ENCODE measurements around the gene RAB28.
"Not testable (repeated sequence)": the region's sequence is repeated elsewhere in the genome, so short reads cannot be mapped to it uniquely, and the experiment has no call there.

Gene RAB28

DNA sequence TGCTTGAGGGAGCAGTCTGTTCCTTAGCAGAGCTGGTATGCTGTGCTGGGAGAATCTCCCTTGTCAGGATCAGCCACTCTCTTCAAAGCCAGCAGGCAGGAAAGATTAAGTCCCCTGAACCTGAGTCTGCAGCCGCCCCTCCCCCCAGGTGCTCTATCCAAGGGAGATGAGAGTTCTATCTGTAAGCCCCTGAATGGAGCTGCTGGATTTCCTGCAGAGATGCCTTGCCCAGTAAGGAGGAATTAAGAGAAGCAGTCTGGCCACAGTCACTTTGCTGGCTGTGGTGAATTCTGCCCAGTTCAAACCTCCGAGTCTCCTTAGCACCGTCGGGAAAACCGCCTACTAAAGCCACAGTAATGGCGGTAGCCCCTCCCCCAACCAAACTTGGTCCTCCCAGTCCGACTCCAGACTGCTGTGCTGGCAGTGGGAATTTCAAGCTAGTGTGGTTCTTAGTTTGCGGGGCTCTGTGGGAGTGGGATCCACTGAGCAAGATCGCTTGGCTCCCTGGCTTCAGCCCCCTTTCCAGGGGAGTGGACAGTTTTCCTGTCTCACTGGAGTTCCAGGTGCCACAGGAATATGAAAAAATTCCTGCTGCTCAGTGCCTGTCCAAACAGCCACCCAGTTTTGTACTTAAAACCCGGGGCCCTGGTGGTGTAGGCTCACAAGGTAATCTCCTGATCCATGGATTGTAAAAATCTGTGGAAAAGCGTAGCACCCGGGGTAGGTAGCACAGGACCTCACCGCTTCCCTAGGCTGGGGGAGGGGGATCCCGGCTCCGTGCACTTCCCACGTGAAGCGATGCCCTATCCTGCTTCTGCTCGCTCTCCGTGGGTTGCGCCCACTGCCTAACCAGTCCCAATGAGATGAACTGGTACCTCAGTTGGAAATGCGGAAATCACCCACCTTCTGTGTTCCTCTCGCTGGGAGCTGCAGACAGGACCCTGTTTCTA is 38.0 kb downstream of the RAB28 start:
- DNase-seq = no peak

DNA sequence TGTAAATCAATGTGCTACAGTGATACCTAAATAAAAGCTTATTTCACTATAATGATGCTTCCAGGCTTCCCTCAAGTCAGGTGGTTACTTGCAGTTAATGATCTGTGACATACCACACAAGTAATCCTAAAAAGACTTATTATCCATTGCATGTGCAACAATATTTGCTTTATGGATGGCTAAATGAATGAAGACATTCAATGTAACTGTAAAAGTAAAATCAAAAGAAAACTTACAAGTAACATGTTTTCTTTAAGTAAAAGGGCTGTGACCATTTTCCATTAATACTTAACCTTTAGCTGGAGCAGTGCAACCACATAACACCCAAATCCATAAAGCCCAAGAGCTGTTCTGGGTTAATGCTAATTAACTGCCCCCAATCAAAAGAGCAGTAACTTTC is 42.6 kb downstream of the RAB28 start:
- no peak for DNase-seq

DNA sequence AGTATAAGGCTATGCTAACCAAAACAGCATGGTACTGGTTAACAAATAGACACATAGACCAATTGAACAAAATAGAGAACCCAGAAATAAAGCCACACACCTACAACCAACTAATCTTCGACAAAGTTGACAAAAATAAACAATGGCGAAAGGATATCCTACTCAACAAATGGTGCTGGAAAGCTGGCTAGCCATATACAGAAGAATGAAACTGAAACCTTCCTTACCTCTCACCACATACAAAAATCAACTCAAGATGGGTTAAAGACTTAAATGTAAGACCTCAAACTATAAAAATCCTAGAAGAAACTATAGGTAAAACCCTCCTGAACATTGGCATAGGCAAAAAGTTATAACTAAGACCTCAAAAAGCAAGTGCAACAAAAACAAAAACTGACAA is 47.2 kb downstream of the RAB28 start:
- no peak for DNase-seq

DNA sequence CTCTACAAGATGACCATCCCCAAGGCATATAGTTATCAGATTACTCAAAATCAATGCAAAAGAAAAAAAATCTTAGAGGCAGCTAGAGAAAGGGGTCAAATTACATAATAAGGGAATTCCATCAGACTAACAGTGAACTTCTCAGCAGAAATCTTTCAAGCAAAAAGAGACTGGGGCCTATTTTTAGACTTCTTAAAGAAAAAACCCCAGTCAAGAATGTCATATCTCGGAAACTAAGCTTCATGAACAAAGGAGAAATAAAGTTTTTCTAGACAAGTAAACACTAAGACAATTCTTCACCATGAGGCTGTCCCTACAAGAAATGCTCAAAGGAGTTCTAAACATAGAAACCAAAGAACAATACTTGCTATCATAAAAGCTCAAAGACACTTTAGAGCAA is 51.7 kb downstream of the RAB28 start:
- no peak for DNase-seq

DNA sequence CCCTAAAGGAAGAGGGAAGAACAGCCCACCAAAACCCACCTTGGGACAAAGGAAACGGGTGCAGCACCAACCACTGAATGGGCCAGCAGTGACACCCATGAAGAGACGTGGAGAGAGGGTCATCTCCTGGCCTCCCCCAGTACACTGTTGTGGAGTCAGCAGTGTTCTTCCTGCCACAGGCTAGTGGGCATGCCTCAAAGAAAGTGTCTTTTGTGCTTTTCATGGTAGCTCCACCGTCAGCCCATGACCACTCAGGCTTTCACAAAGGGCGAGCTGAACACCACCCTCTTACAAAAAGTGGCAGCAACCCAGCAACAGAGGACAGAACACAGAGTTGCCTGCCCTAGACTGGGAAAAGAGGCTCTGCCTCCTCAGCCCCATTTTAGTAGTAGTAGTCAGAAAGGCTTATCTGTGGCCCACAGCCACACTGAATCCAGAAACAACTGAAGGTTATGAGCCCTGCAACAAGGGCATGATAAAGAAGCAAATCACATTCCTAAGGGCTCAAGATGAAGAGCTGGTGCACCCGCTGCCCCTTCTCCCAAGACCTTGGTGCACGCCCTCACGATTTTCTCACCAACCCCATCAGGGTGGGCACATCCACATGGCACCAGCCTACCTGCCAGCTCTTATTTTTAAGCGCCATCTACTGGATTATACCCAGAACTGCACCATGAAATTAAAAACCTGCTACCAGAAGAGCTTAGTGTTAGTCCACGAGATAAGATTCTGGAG is 53.1 kb downstream of the RAB28 start:
- DNase-seq = no peak

DNA sequence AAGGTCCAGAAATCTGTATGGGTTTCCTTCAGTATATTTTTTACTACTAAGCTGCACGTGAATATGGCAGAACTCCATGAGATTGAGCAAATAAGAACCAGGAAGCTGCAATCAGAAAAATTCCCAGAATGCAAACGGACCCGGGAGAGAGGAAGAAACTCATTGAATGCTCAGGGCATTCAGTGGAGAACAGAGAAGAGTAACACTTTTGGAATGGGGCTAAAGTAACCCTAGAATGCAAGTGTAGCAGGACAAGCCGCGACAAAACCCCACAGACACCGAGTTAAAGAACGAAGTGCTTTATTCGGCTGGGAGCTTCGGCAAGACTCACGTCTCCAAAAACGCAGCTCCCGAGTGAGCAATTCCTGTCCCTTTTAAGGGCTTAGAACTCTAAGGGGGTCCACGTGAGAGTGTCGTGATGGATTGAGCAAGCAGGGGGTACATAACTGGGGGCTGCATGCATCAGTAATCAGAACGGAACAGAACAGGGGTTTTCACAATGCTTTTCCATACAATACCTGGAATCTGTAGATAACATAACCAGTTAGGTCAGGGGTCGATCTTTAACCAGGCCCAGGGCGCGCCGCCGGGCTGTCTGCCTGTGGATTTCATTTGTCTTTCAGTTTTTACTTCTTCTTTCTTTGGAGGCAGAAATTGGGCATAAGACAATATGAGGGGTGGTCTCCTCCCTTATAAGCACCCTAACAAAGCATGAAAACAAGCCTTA is 56.4 kb downstream of the RAB28 start:
- DNase-seq = no peak

DNA sequence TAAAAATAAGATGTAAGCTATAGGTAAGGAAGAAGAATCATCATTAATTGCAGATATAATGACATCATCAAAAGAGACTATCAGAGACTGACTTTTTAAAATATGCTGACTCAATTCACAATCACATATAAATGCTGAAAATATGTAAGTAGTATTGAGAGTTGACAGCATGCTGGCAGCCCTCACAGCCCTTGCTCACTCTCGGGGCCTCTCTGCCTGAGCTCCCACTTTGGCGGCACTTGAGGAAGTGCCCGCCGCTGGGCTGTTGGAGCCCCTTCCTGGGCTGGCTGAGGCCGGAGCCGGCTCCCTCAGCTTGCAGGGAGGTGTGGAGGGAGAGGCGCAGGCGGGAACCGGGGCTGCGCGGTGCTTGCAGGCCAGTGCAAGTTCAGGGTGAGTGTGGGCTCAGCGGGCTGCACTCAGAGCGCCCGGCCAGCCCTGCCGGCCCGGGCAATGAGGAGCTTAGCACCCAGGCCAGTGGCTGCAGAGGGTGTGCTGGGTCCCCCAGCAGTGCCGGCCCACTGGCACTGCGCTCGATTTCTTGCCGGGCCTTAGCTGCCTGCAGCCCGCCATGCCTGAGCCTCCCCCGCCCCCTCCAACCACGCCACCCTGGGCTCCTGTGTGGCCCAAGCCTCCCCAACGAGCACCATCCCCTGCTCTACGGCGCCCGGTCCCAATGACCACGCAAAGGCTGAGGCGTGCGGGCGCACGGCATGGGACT is 68.9 kb downstream of the RAB28 start:
- no peak for DNase-seq

DNA sequence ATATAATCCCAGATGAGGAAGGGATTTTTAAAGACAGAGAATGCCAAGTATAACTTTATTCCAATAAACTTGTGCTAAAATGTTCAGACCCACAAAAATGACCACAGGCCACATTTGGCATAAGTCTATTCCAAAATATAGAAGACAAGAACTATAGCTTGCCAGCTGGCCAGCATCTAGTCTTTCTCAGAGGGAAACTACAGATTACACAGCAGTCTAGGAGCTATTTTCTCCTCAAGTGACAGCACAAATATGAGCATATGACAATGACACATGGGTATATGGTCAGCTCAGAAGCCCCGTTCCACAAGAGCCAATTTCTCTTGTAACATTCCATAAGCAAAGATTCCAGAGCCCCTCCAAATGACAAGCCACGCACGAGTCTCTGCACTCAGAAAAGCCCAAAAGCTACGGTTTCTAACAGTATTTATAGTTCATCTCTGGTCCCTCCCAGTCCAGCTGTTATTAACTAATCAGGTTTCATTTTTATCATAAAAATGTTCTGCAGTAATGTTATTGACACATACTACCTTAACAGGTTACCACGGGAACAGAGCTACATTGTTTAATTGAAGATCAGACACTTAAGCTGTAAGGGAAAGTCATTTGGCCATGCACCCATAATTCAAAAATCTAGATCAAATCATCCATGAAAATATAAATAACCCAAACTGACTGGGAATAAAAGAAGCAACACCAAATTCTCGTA is 70.3 kb downstream of the RAB28 start:
- DNase-seq = no peak

DNA sequence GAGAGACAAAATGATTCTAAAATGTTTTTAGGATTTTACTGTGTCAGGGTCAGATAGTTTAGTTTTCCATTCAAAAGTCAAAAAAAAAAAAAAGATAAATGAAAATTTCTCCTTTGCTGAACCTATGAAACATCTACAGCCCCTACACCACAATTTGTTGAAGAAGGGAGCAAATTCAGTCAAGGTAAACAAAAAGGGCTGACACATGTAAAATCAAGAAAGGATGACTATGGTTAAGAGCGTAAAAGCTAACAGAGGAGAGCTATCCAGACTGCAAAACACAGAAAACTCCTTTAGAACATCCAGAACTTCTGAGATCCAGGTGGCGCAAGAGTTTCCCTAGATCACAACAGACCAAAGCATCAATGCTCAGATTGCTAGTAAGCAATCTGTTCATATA is 72.2 kb downstream of the RAB28 start:
- DNase-seq = no peak

DNA sequence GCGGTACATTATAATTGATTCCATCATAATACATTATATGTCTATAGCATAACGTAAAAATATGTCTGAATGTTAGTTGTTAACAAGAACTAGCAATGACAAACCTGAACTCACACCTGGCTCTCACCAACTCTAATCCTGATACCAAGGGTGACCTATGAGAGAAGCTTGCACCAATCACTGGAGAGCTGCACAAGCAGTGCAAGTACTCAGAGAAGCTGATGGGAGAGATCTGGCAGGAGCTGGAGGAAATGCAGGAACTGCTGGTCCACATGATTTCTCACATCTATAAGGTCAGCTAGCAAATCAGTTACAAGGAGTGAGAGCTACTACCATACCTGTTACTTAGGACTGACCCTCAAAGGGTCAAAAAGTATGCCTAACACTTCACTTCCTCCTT is 74.8 kb downstream of the RAB28 start:
- DNase-seq = no peak

DNA sequence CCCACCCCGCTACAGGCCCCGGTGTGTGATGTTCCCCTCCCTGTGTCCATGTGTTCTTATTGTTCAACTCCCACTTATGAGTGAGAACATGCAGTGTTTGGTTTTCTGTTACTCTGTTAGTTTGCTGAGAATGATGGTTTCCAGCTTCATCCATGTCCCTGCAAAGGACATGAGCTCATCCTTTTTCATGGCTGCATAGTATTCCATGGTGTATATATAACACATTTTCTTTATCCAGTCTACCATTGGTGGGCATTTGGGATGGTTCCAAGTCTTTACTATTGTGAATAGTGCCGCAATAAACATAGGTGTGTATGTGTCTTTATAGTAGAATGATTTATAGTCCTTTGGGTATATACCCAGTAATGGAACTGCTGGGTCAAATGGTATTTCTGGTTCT is 78.0 kb downstream of the RAB28 start:
- DNase-seq = not testable (repeated sequence)

DNA sequence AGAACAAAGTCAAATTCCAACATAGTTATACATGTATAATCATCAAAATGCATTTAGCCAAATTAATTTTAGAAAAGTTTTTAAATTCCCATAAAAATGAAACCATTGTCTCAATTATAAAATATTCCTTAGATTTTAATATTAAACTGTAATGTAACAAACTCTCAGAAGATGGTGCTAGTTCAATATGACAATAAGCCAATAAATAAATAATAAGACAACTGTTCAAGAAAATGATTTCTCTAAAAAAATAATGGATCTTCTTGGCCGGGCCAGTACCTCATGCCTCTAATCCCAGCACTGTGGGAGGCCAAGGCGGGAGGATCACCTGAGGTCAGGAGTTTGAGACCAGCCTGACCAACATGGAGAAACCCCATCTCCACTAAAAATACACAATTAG is 80.3 kb downstream of the RAB28 start:
- DNase-seq = no peak

DNA sequence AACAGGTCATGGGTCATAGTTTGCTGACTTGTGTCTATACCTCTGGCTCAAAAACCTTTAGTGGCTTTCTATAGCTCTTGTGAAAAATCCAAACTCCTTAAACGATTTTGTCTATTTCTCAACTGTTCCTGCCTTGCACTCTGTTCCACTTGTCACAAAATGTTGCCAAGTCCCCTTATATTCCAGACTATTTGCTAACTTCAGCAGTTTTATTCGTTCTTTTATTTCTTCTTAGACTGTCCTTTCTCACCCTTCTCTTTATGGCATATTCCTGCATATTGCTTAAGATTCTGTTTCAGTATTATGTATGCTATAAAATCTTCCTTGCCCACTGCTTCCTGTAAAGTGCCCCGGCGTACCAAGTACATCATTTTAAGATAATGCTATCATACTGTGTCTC is 80.8 kb downstream of the RAB28 start:
- DNase-seq = no peak

DNA sequence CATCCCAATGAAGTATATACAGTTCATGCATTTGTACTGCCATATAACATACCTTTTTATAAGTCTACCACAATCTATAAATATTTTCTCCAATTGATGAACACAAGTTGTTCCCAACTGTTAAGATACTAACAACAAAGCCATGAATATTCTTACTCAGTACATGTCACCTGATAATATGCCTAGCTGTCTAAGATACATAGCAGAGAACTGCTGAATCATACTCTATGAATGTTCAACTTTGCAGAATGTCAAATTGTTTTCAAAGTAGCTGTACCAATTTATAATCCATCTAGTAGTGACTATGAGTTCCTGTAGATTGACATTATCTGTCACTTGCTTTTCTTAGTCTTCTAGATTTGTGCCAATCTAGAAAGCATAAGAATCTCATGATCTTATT is 84.9 kb downstream of the RAB28 start:
- DNase-seq = no peak

DNA sequence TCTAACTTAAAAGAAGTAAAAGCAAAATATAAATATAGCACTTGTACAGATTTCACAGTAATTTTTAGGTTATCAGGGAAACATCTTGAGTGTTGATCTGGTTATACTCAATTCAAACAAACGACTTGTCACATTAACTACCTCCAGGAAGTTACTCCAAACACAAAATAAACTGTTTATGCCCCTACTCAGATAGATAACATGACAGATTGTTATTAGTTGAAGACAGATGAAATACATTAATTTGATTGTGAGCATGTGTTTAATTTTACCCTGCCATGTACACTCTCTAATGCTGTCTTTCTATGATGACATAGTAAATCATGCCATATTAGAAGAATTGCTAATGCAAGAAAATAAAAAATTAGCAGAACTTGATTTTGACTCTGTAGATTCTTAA is 88.0 kb downstream of the RAB28 start:
- DNase-seq = no peak

DNA sequence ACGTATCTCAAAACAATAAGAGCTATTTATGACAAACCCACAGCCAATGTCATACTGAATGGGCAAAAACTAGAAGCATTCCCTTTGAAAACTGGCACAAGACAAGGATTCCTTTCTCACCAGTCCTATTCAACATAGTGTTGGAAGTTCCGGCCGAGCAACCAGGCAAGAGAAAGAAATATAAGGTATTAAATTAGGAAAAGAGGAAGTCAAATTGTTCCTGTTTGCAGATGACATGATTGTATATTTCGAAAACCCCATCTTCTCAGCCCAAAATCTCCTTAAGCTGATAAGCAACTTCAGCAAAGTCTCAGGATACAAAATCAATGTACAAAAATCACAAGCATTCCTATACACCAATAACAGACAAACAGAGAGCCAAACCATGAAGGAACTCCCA is 94.2 kb downstream of the RAB28 start:
- not testable (repeated sequence) for DNase-seq

DNA sequence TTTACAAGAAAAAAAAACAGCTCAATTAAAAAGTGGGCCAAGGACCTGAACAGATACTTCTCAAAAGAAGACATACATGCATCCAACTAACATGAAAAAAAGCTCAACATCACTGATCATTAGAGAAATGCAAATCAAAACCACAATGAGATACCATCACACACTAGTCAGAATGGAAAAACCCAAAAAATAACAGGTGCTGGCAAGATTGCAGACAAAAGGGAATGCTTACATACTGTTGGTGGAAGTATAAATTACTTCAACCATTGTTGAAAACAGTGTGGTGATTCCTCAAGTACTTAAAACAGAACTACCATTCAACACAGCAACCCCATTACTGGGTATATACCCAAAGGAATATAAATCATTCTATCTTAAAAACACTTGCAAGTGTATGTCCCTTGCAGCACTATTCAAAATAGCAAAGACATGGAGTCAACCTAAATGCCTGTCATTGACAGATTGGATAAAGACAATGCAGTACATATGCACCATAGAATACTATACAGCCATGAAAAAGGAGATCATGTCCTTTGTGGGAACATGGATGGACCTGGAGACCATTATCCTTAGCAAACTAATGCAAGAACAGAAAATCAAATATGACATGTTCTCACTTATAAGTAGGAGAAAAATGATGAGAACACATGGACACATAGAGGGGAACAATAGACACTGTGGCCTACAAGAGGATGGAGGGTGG is 97.6 kb downstream of the RAB28 start:
- DNase-seq = no peak

DNA sequence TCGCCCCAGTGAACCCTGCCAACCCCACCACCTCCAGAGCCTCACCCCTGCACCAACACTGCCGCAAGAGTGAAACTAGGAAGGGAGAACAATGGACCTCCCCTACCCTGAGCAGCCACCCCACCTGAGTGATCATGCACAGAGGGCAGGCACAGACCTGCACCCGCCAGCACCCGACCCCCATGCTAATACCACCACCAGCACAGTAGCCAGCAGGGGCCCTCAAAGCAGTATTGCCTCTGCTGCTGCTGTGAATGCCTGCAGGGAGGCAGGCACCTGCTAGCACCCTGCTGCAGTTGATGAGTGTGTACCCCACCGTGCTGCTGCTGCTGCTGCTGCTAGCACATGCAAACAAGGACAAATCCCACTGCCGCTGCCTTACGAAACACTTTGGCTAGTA is 100.1 kb downstream of the RAB28 start:
- no peak for DNase-seq

DNA sequence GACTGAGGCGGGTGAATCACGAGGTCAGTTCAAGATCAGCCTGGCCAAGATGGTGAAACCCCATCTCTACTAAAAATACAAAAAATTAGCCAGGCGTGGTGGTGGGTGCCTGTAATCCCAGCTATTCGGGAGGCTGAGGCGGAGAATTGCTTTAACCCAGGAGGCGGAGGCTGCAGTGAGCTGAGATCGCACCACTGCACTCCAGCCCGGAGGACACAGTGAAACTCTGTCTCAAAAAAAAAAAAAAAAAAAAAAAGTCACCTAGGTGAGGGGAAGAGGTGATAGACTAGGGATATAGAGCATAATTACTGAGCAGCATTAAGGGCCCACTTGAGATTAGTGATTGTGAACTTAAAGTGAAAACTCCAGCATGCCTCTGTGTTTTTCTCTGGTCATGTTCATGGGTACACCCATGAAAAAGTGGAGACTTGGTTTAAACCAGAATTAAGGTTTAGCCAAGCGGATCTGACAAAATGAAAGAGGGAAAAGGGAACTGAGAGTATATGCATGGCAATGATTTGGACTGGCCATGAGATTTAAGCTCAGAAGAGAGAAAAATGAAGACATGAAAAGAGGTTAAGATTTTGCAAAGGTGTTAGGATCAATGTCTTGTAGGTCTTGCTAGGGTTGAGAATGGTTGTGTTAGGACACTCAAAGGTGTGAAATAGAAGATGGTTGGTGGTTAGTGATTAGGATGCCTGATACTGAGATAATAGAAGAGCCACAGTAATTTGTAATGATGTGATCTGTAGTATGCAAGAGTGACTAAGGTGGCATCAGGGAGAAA is 105.0 kb downstream of the RAB28 start:
- DNase-seq = no peak

DNA sequence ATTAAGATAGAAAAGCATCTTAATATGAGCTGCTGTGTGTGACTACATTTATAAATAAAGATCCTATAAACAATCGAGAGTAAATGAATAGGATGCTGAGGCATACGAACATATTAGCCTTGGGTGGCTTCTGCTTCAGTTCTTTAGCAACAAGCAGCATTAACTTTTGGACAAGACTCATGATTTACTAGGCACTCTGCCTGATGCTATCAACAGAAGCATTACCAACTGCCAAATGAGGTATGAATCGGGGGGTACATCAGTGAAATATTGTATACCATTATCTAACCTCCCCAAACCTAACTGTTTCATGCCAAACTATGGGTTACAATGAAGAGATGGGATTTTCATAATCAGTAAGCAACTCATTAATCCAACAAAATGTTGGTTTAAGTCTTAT is 113.1 kb downstream of the RAB28 start:
- DNase-seq = no peak

DNA sequence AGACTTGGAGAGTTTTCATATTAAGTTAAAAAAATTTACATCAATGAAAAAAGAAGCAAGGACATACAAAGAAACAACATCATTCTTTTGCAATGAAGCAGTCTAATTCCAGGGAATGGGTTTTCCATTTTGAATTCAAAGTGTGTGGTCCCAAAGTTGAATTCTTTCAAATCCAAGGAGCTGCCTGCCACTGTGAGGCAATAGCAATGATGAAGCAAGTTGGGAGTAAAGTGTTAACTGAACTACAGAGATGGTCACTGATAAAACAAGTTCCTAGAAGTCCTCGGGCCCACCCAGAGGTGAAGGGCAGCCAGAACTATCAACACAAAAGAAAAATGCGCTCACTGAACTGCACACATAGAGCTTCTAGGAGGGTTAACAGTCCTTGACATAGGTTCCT is 115.9 kb downstream of the RAB28 start:
- DNase-seq = no peak

Measured in amniotic stem cell (primary cell).